ENCODE measurements around the gene HLCS. TPM values are rescaled to one million over a fixed set of nuclear protein-coding genes. Genes with fewer than 3 reads are reported as not detected.

HLCS gene
- total RNA-seq, 6 donors from 2014 or later = 15.3 to 34.6 (median 24.1) TPM

DNA sequence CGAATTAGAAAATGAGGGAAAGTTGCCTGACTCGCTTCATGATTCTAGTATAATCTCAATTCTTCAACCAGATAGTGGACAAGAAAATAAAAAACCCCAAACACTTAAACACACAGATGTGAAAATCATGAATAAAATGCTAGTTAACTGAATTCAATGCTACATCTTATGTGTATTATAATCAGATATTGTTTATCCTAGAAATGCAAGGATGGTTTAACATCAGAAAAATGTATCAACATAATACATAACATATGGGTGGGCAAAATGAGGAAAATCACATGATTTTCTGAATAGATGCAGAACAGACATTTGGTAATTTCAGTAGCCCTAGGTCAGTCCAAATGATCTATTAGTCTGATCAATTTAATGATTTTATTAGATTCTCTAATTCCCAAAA, 170.4 kb downstream of the HLCS start:
- Histone ChIP-seq H3K9me3 (peaks cover 0 to 3% (median 0%) of the 10 kb centered on the region in 4 donors), H3K36me3 (no peaks in the 10 kb centered on the region), H3K27ac (no peak overlapping the region), H3K4me3 (no peak overlapping the region), H3K4me1 (no peaks in the 10 kb centered on the region), H3K27me3 (no peaks in the 10 kb centered on the region)
- no peak for TF ChIP-seq POLR2AphosphoS5 (IDR thresholded peaks at IDR 0.05)
- TF ChIP-seq POLR2A (IDR thresholded peaks at IDR 0.05) = no peak
- TF ChIP-seq, protein P1, sequence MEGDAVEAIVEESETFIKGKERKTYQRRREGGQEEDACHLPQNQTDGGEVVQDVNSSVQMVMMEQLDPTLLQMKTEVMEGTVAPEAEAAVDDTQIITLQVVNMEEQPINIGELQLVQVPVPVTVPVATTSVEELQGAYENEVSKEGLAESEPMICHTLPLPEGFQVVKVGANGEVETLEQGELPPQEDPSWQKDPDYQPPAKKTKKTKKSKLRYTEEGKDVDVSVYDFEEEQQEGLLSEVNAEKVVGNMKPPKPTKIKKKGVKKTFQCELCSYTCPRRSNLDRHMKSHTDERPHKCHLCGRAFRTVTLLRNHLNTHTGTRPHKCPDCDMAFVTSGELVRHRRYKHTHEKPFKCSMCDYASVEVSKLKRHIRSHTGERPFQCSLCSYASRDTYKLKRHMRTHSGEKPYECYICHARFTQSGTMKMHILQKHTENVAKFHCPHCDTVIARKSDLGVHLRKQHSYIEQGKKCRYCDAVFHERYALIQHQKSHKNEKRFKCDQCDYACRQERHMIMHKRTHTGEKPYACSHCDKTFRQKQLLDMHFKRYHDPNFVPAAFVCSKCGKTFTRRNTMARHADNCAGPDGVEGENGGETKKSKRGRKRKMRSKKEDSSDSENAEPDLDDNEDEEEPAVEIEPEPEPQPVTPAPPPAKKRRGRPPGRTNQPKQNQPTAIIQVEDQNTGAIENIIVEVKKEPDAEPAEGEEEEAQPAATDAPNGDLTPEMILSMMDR (IDR thresholded peaks at IDR 0.05) = no peak
- no peak for TF ChIP-seq EP300 (IDR thresholded peaks at IDR 0.05)
- DNase-seq (no peak), ATAC-seq (ENCODE audit: low FRiP score in 2 of 2) (no peak)
- 88 to 93% methylated on average over 2 of the region's 2 CpGs for WGBS, 2 donors

DNA sequence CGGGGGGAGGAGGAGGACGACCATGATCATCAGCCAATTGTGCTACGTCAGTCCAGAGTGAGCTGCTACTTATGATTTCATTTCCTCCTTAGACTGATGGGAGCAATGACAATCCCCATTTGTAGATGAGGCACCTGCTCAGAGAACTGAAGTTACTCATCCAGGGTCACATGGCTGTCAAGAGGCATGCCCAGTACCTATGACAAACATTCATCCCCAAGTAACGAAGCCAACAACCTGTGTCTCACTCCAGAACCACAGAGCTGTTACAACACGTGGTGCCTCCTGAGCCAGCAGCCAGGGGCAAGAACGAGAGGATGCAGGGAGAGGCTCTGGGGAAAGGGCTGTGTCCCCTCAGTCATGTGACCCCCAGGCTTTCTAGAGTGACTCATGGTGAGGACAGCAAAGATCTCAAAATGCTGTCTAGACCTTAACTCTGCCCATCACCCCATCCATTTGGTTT, 173.9 kb downstream of the HLCS start:
- Histone ChIP-seq H3K27me3 (no peaks in the 10 kb centered on the region), H3K4me1 (no peaks in the 10 kb centered on the region), H3K27ac (no peak overlapping the region), H3K4me3 (no peak overlapping the region), H3K9me3 (peaks cover 0 to 3% (median 0%) of the 10 kb centered on the region in 4 donors), H3K36me3 (no peaks in the 10 kb centered on the region)
- ATAC-seq (ENCODE audit: low FRiP score in 2 of 2) (no peak), DNase-seq (no peak)
- TF ChIP-seq, protein P1 (IDR thresholded peaks at IDR 0.05) = no peak
- TF ChIP-seq POLR2AphosphoS5 (IDR thresholded peaks at IDR 0.05) (no peak), EP300 (IDR thresholded peaks at IDR 0.05) (no peak), POLR2A (IDR thresholded peaks at IDR 0.05) (no peak)
- 82 to 86% methylated on average over 6 of the region's 6 CpGs for WGBS, 2 donors

DNA sequence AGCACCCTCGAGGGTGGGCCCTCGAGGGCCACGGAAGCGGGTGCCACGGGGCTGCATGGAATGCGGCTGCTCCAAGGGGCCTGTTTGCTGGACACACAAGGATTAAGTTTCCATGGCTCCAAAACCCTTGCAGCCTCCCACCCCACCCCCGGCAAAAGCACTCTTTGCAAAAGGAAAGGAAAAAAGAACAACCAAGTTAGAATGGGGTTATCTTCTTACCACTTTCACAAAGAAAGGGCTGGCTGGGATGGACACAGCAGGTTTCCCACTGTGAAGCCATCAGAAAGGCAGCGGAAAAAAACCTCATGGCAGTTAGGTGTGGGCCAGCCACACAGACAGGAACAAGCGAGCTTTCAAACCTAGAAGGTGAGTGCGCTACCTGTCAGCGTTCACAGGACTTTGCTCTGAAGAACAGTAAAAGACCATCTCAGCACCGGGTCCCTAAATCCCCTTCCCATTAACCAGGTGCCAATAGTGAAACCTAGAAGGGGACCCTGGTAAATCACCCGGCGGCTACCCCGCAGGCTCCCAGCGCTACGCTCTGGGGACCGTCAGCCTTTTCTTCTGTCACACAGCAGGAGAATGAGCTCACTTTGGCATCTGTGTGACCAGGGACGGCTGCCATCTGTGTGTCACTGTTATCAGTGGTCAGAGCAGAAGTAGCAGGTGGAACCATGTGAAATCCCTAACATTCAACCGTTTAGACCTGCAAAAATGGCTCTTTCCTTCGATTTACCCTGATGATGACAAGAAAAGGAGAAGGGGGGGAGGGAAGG, 174.6 kb downstream of the HLCS start:
- peak in 1 of 2 donors; percentile 41 for DNase-seq
- no peaks in the 10 kb centered on the region for H3K4me1 ChIP-seq
- H3K9me3 ChIP-seq = peaks cover 0 to 3% (median 0%) of the 10 kb centered on the region in 4 donors
- H3K36me3 ChIP-seq = no peaks in the 10 kb centered on the region
- no peaks in the 10 kb centered on the region for H3K27me3 ChIP-seq
- TF ChIP-seq POLR2A (IDR thresholded peaks at IDR 0.05) (no peak), POLR2AphosphoS5 (IDR thresholded peaks at IDR 0.05) (no peak), EP300 (IDR thresholded peaks at IDR 0.05) (no peak)
- TF ChIP-seq, protein P1 (IDR thresholded peaks at IDR 0.05) = no peak
- H3K27ac ChIP-seq = no peak overlapping the region
- ATAC-seq (ENCODE audit: low FRiP score in 2 of 2) = no peak
- no peak overlapping the region for H3K4me3 ChIP-seq
- 87 to 89% methylated on average over 21 of the region's 21 CpGs for WGBS, 2 donors

DNA sequence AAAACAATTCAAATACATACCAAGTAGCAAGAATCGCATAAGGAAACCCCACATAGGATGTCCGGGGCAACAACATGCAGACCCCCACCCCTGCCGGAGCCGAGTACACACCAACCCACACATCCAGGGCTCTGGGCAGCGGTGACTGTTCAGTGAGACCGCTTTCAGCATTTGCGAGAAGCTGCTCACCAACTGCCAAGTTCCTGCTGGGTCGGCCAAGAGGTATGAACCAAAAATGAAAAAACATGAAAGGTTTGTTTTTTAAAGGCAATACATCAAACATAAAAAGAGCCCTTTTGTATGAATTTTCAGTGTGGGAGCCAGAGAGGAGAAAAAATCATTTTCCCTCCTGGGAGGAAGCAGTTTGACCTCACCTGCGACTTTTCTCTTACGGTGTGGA, 175.3 kb downstream of the HLCS start:
- DNase-seq (no peak), ATAC-seq (ENCODE audit: low FRiP score in 2 of 2) (no peak)
- no peaks in the 10 kb centered on the region for H3K9me3 ChIP-seq
- H3K4me3 ChIP-seq = no peak overlapping the region
- H3K27me3 ChIP-seq = no peaks in the 10 kb centered on the region
- H3K36me3 ChIP-seq = no peaks in the 10 kb centered on the region
- H3K27ac ChIP-seq = no peak overlapping the region
- WGBS, 2 donors = 94 to 95% methylated on average over 10 of the region's 10 CpGs
- TF ChIP-seq POLR2A (IDR thresholded peaks at IDR 0.05) = no peak
- no peak for TF ChIP-seq EP300 (IDR thresholded peaks at IDR 0.05)
- TF ChIP-seq, protein P1 (IDR thresholded peaks at IDR 0.05) = no peak
- no peak for TF ChIP-seq POLR2AphosphoS5 (IDR thresholded peaks at IDR 0.05)
- H3K4me1 ChIP-seq = no peaks in the 10 kb centered on the region

DNA sequence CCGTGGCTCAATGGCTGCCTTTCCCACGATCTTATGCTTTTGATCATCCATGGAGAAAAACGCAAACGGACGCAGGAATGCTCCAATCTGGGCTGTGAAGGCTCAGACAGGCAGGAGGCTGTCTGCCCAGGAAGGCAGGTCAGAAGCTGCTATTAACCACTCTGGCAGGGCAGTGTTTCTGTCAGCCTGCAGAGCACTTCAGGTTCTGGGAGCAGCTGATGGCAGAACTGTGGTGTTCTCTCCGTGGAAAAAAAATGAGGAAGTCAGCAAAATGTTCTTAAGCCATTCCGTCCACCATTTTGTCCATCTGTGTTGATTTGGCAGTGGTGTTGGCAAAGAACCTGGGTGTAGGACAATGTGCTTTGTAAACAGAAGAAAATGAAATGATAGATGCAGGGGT, 175.9 kb downstream of the HLCS start:
- WGBS, 2 donors = 79% methylated on average over 7 of the region's 7 CpGs
- no peak overlapping the region for H3K27ac ChIP-seq

More for the DNA sequence above, 175.9 kb downstream of the HLCS start:
- H3K4me1 ChIP-seq = no peaks in the 10 kb centered on the region
- ATAC-seq (ENCODE audit: low FRiP score in 2 of 2) = no peak
- no peaks in the 10 kb centered on the region for H3K9me3 ChIP-seq
- no peak for DNase-seq
- H3K27me3 ChIP-seq = no peaks in the 10 kb centered on the region
- H3K36me3 ChIP-seq = no peaks in the 10 kb centered on the region
- no peak overlapping the region for H3K4me3 ChIP-seq
- TF ChIP-seq POLR2AphosphoS5 (IDR thresholded peaks at IDR 0.05) (no peak), EP300 (IDR thresholded peaks at IDR 0.05) (no peak), POLR2A (IDR thresholded peaks at IDR 0.05) (no peak)
